SKM-1 treated with dmso at 0.1 percent for 144 hours (cell line): ENCODE results near the gene STRN3.

Experiments used
- DNase-seq: peaks from one replicate; lab custom pipeline; 2025; ENCODE audit not compliant: unreplicated experiment; lab: John Stamatoyannopoulos, UW

STRN3 gene

GRCh38 chr14:31038521-31039166, 12.5 kb upstream of the STRN3 start:
- no peak for DNase-seq

- no peak for DNase-seq
Measured at GRCh38 chr14:31037709-31038221, 11.6 kb upstream of the STRN3 start.

GRCh38 chr14:31036552-31036951, 10.4 kb upstream of the STRN3 start:
- no peak for DNase-seq

- no peak for DNase-seq
Measured at GRCh38 chr14:31030469-31030868, 4.3 kb upstream of the STRN3 start.

GRCh38 chr14:31029016-31029970, 3.1 kb upstream of the STRN3 start:
- DNase-seq, result no peak

GRCh38 chr14:31027847-31028246, 1.7 kb upstream of the STRN3 start:
- no peak for DNase-seq

GRCh38 chr14:31026450-31027235, 464 bp upstream of the STRN3 start:
- peak; percentile 80 for DNase-seq

- no peak for DNase-seq
Measured at GRCh38 chr14:31025367-31026076, 657 bp downstream of the STRN3 start, which contains the start of gene AP4S1. Gene AP4S1 (plus strand): TSS chr14:31025649. CDS start chr14:31066197, 40,548 bp downstream.

GRCh38 chr14:31024577-31025366, 1.4 kb downstream of the STRN3 start:
- DNase-seq, result no peak

GRCh38 chr14:31024010-31024480, 2.1 kb downstream of the STRN3 start:
- DNase-seq, result no peak

GRCh38 chr14:31022386-31022785, 3.8 kb downstream of the STRN3 start:
- no peak for DNase-seq

- no peak for DNase-seq
Measured at GRCh38 chr14:31021576-31021949, 4.6 kb downstream of the STRN3 start.

- no peak for DNase-seq
Measured at GRCh38 chr14:31020834-31021575, 5.2 kb downstream of the STRN3 start.

- DNase-seq, result no peak
Measured at GRCh38 chr14:31018057-31018645, 8.0 kb downstream of the STRN3 start.

GRCh38 chr14:31013841-31014240, 12.3 kb downstream of the STRN3 start:
- no peak for DNase-seq

- DNase-seq, result no peak
Measured at GRCh38 chr14:31010935-31011334, 15.2 kb downstream of the STRN3 start.

- DNase-seq, result no peak
Measured at GRCh38 chr14:31009836-31010574, 16.2 kb downstream of the STRN3 start.

- DNase-seq, result no peak
Measured at GRCh38 chr14:31006703-31007102, 19.5 kb downstream of the STRN3 start.
